ENCODE results near the gene GPC5.

The GPC5 gene

DNA sequence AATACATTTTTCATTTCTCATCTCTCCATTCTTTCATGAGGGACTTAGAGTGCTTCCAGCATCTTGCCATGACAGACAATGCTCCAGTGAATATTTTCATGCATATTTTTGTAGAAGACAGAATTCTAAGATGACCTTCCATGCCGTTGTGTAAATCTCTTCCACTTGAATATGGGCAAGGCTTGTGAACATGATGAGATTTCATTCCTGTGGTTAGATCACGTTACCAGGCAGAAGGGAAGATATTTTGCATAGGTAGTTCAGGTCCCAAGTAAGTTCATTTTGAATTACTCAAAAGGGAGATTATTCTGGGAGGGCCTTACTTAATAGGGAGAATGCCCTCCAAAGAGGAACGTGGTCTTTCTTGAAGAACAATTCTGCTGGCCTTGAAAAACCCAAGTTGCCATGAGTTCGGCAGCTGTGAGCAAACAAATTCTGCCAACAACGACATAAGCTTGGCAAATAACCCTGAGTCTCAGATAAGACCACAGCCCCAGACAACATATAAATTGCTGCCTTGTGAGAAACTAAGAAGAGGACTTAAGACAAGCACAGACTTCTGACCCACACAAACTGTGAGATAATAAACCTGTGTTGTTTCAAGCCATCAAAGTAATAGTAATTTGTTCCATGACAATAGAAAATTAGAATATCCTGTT lies 1427.6 kb downstream of the GPC5 start:
- Histone ChIP-seq H3K27ac (no peak overlapping the region), H3K4me3 (no peak overlapping the region), H3K27me3 (no peaks in the 10 kb centered on the region), H3K36me3 (no peaks in the 10 kb centered on the region), H3K4me1 (no peaks in the 10 kb centered on the region), H3K9me3 (no peaks in the 10 kb centered on the region)
- no peak for DNase-seq
- intact Hi-C loops (cut with DNase I; ENCODE audit: low total_unique reads), result no loop called here
- TF ChIP-seq, protein P1, sequence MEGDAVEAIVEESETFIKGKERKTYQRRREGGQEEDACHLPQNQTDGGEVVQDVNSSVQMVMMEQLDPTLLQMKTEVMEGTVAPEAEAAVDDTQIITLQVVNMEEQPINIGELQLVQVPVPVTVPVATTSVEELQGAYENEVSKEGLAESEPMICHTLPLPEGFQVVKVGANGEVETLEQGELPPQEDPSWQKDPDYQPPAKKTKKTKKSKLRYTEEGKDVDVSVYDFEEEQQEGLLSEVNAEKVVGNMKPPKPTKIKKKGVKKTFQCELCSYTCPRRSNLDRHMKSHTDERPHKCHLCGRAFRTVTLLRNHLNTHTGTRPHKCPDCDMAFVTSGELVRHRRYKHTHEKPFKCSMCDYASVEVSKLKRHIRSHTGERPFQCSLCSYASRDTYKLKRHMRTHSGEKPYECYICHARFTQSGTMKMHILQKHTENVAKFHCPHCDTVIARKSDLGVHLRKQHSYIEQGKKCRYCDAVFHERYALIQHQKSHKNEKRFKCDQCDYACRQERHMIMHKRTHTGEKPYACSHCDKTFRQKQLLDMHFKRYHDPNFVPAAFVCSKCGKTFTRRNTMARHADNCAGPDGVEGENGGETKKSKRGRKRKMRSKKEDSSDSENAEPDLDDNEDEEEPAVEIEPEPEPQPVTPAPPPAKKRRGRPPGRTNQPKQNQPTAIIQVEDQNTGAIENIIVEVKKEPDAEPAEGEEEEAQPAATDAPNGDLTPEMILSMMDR (IDR thresholded peaks at IDR 0.05), result no peak

DNA sequence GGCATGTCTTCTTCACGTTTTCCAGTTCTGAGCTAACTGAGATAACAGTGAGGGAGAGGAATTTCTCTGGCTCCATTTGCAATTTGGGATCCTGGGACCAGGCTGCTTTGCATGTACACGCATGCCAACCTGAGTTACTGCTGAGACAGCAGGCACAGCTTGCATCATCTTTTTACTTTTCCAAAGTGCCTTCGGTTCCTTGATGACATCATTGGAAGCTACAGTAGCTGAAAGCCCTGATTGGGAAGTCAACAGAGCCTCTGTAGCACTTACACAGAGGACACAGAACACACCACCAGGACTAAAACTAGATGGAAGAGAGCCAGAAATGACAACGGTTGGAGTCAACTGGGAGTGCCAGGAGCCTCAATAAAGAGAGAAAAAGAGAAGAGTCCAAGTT lies 1429.1 kb downstream of the GPC5 start:
- Histone ChIP-seq H3K4me1 (no peaks in the 10 kb centered on the region), H3K36me3 (no peaks in the 10 kb centered on the region), H3K27me3 (no peaks in the 10 kb centered on the region), H3K4me3 (no peak overlapping the region), H3K27ac (no peak overlapping the region), H3K9me3 (no peaks in the 10 kb centered on the region)
- intact Hi-C loops (cut with DNase I; ENCODE audit: low total_unique reads), result no loop called here
- TF ChIP-seq, protein P1 (IDR thresholded peaks at IDR 0.05), result no peak
- DNase-seq, result no peak

DNA sequence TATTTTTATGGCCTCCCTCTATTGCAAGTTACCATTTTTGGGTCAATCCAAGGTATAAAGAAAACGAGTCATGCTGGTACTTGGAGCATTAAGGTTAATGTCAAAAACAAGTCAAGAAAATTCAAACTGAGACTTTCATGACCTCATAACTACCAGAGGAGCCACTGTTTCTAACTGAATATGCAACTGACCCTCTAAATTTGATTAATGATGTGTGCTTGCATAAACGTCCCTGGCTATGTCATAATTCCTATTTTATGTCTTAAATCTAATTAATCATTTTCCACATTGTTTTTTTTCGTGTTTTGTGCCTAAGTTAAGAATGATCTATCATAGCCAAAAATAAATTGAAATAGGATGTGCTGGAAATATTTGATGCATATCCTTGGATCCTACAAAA lies 1431.5 kb downstream of the GPC5 start:
- Histone ChIP-seq H3K4me3 (no peak overlapping the region), H3K4me1 (no peaks in the 10 kb centered on the region), H3K36me3 (no peaks in the 10 kb centered on the region), H3K9me3 (no peaks in the 10 kb centered on the region), H3K27ac (no peak overlapping the region), H3K27me3 (no peaks in the 10 kb centered on the region)
- intact Hi-C loops (cut with DNase I; ENCODE audit: low total_unique reads), result no loop called here
- no peak for DNase-seq
- TF ChIP-seq, protein P1 (IDR thresholded peaks at IDR 0.05), result no peak

DNA sequence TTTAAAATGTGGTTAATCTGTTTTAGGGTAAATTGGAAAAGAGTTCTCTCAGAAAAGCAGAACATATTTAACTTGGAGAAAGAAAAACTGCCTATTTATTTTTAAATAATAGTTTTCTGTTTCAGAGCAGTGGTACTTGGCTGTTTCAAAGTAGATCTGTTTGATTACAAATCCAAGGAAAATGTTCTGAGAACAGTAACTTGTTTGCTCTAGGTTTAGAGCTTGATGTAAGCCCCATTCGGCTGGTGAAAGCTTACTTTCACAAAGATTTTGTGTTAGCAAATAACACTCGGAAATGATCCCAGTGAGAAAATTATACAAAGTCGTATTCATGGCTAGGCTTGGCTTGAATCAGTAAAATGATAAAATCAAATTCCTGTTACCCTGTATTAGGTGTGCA lies 1432.4 kb downstream of the GPC5 start:
- Histone ChIP-seq H3K4me1 (no peaks in the 10 kb centered on the region), H3K27me3 (no peaks in the 10 kb centered on the region), H3K36me3 (no peaks in the 10 kb centered on the region), H3K4me3 (no peak overlapping the region), H3K27ac (peak overlapping the region in 1 of 2 donors; percentile 20), H3K9me3 (no peaks in the 10 kb centered on the region)
- no peak for DNase-seq
- intact Hi-C loops (cut with DNase I; ENCODE audit: low total_unique reads), result no loop called here
- TF ChIP-seq, protein P1 (IDR thresholded peaks at IDR 0.05), result no peak

DNA sequence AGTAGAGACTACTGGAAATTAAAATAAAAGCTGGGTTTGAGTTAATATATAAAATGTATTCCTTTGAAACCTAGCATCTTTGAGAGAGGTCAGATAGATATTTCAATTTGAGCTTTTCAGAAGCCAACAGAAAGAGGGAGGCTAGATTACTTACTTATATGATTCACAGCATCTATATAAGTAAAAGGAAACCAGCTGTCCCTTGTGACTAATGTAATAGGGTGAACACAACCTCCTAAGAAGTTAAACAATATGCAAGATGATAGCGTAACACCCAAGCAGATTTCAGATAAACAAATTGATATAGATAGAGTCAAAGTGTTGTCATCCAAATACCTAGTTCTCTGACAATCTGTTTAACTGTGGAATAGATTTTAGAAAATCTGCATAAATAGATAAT lies 1434.7 kb downstream of the GPC5 start:
- Histone ChIP-seq H3K36me3 (no peaks in the 10 kb centered on the region), H3K4me1 (no peaks in the 10 kb centered on the region), H3K27ac (no peak overlapping the region), H3K9me3 (no peaks in the 10 kb centered on the region), H3K27me3 (no peaks in the 10 kb centered on the region), H3K4me3 (no peak overlapping the region)
- TF ChIP-seq, protein P1 (IDR thresholded peaks at IDR 0.05), result no peak
- intact Hi-C loops (cut with DNase I; ENCODE audit: low total_unique reads), result no loop called here
- DNase-seq, result no peak

DNA sequence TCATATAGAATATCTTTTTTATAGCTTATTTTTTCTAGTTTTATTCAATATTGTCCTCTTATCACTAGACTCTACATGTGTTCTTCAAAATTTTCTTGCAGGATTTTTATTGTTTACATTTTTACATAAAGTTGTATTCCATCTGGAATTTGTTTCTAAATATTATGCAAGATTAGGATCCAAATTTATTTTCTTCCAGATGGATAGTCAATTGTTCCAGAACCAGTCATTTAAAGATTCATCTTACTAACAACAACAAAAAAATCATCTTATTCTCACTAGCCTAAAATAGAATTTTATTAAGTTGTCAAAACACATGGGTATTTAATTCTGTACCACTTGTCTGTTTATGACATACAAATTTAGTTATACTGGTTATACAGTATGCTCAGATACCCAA lies 1437.8 kb downstream of the GPC5 start:
- Histone ChIP-seq H3K4me1 (peaks cover 0 to 7% (median 2%) of the 10 kb centered on the region in 4 donors), H3K36me3 (no peaks in the 10 kb centered on the region), H3K27me3 (no peaks in the 10 kb centered on the region), H3K9me3 (no peaks in the 10 kb centered on the region), H3K27ac (no peak overlapping the region), H3K4me3 (no peak overlapping the region)
- DNase-seq, result no peak
- TF ChIP-seq, protein P1 (IDR thresholded peaks at IDR 0.05), result no peak
- intact Hi-C loops (cut with DNase I; ENCODE audit: low total_unique reads), result no loop called here

Measured in tibial artery (tissue), 4 donors.